Epithelial cell of proximal tubule (primary cell): ENCODE data around the gene CELSR3. TPM values are rescaled to one million over a fixed set of nuclear protein-coding genes. Genes with fewer than 3 reads are reported as not detected.

Experiments used
- DNase-seq: peaks from one replicate; pipeline ENCODE4 v3.0.0-alpha.2; 2011; ENCODE audit warnings: low read depth
- H3K4me3 ChIP-seq: 2 replicates; pipeline ENCODE4 v1.5.1; 2011; ENCODE audit warnings: low read depth, mild to moderate bottlenecking, low read length
- CTCF ChIP-seq: conservative IDR thresholded peaks from 2 replicates; pipeline ENCODE4 v1.5.1; 2012; ENCODE audit warnings: low read depth, mild to moderate bottlenecking, low read length
- total RNA-seq: library from RNA; depleted of rRNA; stranded (reverse); fragments of >200 nt; gene quantifications from 2 replicates; pipeline ENCODE4 v1.2.3, GENCODE V29; 2015

Gene CELSR3
- total RNA-seq, 1 donor from 2014 or later = 2.5 TPM

GRCh38 chr3:48655606-48656005 lies 7.1 kb downstream of the CELSR3 start:
- no peak for DNase-seq
- H3K4me3 ChIP-seq = peak overlapping the region; percentile 62
- no peak for TF ChIP-seq CTCF

GRCh38 chr3:48655063-48655462 lies 7.6 kb downstream of the CELSR3 start:
- no peak for TF ChIP-seq CTCF
- H3K4me3 ChIP-seq = no peak overlapping the region
- no peak for DNase-seq

- no peak for DNase-seq
- no peak overlapping the region for H3K4me3 ChIP-seq
Observed at GRCh38 chr3:48652923-48653715, 9.6 kb downstream of the CELSR3 start.

GRCh38 chr3:48651771-48652170 lies 10.9 kb downstream of the CELSR3 start:
- H3K4me3 ChIP-seq = no peak overlapping the region
- TF ChIP-seq CTCF = no peak

More at GRCh38 chr3:48652923-48653715, 9.6 kb downstream of the CELSR3 start:
- TF ChIP-seq CTCF = no peak

GRCh38 chr3:48650723-48651122 lies 12.0 kb downstream of the CELSR3 start:
- no peak for TF ChIP-seq CTCF
- DNase-seq = no peak
- H3K4me3 ChIP-seq = no peak overlapping the region

More at GRCh38 chr3:48651771-48652170, 10.9 kb downstream of the CELSR3 start:
- DNase-seq = no peak

GRCh38 chr3:48648188-48648850 lies 14.4 kb downstream of the CELSR3 start:
- DNase-seq = no peak
- no peak overlapping the region for H3K4me3 ChIP-seq
- TF ChIP-seq CTCF = no peak

- no peak overlapping the region for H3K4me3 ChIP-seq
- no peak for TF ChIP-seq CTCF
- DNase-seq = no peak
Observed at GRCh38 chr3:48647714-48648113, 15.0 kb downstream of the CELSR3 start.
